GM12872 (cell line): ENCODE measurements around the gene INO80D.

Experiments used
- TF ChIP-seq, protein P1 (sequence below): IDR thresholded peaks from 3 replicates; pipeline ENCODE4 v1.5.1; 2011; ENCODE audit warnings: low read depth, mild to moderate bottlenecking, low read length, moderate library complexity; ENCODE audit not compliant: insufficient read depth

The INO80D gene

DNA sequence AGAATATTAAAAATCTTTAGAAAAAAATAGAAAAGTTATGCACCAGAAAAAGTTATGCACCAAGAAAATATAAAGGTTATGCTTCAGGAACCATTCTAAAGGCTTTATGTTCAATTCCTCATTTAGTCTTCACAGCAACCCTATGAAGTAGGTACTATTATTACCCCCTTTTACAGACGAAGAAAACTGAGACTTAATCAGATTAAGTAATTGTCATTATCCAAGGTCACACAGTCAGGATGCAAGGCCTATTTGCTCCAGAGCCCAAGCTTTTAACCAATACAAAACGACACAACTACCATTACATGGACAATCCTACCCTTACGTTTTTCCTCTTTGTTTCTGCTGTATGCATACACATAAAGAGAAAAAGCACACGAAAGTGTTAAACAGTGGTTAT lies 5.0 kb downstream of the INO80D start:
- TF ChIP-seq, protein P1, sequence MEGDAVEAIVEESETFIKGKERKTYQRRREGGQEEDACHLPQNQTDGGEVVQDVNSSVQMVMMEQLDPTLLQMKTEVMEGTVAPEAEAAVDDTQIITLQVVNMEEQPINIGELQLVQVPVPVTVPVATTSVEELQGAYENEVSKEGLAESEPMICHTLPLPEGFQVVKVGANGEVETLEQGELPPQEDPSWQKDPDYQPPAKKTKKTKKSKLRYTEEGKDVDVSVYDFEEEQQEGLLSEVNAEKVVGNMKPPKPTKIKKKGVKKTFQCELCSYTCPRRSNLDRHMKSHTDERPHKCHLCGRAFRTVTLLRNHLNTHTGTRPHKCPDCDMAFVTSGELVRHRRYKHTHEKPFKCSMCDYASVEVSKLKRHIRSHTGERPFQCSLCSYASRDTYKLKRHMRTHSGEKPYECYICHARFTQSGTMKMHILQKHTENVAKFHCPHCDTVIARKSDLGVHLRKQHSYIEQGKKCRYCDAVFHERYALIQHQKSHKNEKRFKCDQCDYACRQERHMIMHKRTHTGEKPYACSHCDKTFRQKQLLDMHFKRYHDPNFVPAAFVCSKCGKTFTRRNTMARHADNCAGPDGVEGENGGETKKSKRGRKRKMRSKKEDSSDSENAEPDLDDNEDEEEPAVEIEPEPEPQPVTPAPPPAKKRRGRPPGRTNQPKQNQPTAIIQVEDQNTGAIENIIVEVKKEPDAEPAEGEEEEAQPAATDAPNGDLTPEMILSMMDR = no peak

DNA sequence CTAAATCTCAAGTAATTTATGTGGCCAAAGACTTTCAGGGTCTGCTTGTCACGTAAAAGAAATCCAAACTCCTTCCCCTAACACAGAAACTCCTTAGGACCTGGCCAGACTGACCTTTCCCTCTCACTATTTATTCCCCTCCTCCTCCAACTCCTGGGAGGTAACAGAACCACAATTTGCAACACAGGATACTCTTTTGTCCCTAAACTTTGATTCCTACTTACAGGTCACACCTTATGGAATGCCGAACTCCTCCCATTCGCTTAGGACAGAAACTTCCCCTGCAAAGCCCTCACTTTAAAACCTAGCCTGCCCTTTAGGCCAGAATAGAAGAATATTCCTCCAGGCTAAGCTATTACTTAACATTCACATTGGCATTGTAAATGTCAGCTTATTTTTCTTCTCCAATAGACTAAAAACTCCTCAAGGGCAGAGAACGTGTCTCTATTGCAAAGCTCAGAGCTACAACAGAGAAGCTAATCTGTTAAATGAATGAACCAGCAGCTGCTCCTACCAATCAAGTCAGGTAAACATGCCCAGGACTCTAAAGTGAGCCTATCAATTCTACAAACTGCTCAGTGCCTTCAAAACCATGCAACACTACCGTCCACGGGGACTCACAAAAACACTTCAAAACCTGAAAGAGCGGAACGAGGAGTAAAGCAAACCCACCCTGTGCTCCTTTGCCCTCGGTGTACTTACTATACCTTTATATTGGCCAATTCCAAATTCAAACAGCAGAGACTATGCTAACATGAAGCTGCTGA lies 6.1 kb downstream of the INO80D start:
- TF ChIP-seq, protein P1 = no peak

DNA sequence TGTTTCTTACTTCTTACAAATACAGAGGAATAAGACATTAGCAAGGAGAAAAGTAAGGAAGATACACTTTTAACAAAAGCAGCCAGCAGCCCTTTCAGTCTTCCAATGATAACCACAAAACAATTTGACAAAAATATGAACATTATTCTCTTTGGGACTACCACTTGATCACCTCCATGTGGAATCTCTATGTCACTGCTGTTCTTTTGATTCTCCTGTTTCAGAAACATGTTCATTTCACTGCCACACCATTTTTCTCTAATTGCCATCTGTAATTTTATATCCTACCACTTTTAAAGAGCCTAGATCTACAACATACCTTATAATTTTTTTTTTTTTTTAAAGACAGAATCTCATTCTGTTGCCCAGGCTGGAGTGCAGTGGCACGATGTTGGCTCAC lies 10.9 kb downstream of the INO80D start:
- TF ChIP-seq, protein P1 = no peak

DNA sequence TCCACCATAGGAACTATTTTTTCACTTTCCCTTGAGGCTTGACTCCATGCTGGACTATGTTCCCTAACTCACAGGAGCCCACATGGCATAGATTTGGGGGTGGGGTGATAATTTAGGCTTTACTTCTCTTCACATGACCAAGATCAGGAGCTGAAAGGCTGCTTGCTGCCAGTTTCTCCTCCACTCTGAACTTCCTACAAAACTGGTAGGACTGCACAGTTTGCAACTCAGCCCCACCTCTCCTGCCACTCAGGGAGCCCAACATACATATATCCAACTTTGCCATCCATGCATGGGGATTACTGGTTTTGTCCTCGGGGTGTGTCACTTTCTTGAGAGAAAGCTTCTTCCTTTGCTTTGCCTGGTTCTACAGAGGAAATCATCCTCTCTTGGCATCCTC lies 14.2 kb downstream of the INO80D start:
- TF ChIP-seq, protein P1 = no peak

DNA sequence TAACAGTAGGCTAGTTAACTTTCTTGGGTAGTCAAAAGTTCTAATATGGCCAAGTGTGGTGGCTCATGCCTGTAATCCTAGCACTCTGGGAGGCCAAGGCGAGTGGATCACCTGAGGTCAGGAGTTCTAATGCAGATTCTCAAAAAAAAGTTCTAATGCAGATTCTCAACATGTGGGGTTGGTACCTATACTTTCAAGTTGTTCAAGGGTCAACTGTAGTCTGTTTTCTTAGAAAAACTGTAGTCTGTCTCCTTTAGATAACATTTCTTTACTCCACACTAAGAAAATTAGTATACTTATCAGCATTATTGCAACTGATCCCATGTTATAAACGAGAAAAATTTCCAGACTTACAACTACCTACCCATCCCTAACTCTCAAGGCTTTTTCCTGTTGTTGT lies 16.6 kb downstream of the INO80D start:
- TF ChIP-seq, protein P1 = no peak

DNA sequence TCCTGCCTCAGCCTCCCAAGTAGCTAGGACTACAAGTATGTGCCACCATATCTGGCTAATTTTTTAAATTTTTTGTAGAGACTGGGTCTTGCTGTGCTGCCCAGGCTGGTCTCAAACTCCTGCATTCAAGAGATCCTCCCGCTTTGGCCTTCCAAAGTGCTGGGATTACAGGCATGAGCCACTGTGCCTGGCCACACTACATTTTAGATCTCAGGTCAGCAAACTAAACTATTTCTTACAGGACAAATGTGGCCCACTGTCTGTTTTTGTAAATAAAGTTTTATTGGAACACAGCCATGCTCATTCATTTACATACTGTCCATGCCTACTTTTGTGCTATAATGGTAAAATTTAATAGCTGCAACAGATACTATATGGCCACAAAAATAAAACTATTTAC lies 17.8 kb downstream of the INO80D start:
- TF ChIP-seq, protein P1 = no peak

DNA sequence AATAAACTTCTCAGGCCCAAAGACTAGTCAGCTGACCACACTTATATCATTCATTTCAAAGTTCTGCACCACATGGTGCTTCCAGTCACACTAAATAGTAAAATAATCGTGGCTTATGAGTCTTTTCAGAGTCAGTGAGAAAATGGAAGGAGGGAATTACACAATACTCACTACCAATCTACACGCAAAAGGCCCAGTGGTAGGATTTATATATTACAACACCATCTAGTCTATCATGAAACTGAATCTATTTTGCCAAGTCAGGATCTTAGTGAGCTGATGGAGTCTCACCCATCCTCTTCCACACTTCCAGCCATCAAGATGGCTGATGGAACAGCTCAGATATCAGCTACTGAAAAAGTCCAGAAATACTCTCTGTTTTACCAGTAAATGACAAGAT lies 21.9 kb downstream of the INO80D start:
- TF ChIP-seq, protein P1 = no peak
